Urothelium cell line (cell line): ENCODE measurements around the gene BBS12.

Experiments
- DNase-seq: peaks from one replicate; pipeline ENCODE4 v3.0.0; 2011; ENCODE audit warnings: low spot score, mixed read lengths
- FAIRE-seq: peaks from 2 replicates; lab custom pipeline; 2011; peaks lifted over from hg19 to GRCh38; lab: Jason Lieb, UNC

Gene BBS12

GRCh38 chr4:122787940-122788339 is 55.4 kb downstream of the BBS12 start:
- no peak for DNase-seq
- no peak for FAIRE-seq

GRCh38 chr4:122788935-122789334 is 56.4 kb downstream of the BBS12 start:
- FAIRE-seq = no peak
- DNase-seq = no peak

- FAIRE-seq (no peak), DNase-seq (no peak)
These were observed 61.3 kb downstream of the BBS12 start for GRCh38 chr4:122793811-122794210.
